SK-N-SH (cell line): ENCODE data around the gene SCYGR4. TPM values are rescaled to one million over a fixed set of nuclear protein-coding genes. Genes with fewer than 3 reads are reported as not detected.
A peak's percentile ranks its signal among the peaks of the same experiment; 100 is the strongest.

Source experiments
- CTCF ChIA-PET: fragments of 300-600, 350-600 bp; formaldehyde crosslinking; extraction: SDS; loops from one replicate; lab custom pipeline; 2021; lab: Yijun Ruan, JAX
- POLR2A ChIA-PET: fragments of 350-600 bp; sonication (Branson Sonifier 250); formaldehyde crosslinking; extraction: SDS; loops from one replicate; lab custom pipeline; 2020; ENCODE audit warnings: antibody characterized with exemption, inconsistent platforms; lab: Yijun Ruan, JAX
- DNase-seq: peaks from one replicate; pipeline ENCODE4 v3.0.0; 2012
- H2AFZ ChIP-seq: fragments of 200-600 bp; sonication (generic); 2 replicates; pipeline ENCODE4 v1.8.1; 2016; ENCODE audit warnings: antibody characterized with exemption, mild to moderate bottlenecking, low read depth
- H3F3A ChIP-seq: fragments of 200-600 bp; sonication (generic); replicated peaks from 2 replicates; pipeline ENCODE3; 2016; ENCODE audit warnings: antibody characterized with exemption, mild to moderate bottlenecking; ENCODE audit not compliant: insufficient read depth
- H3K27ac ChIP-seq, 2 experiments: fragments of 200-500 bp in 1 of 2; fragments of 200-600 bp in 1 of 2; sonication (Bioruptor generic) in 1 of 2; sonication (generic), shearing (Covaris generic) in 1 of 2; 2 replicates each; pipeline versions ENCODE4 v1.5.1 to v1.6.1; 2014 to 2016; ENCODE audit warnings: low read depth in 2 of 2, inconsistent platforms in 1 of 2, low read length in 1 of 2, mild to moderate bottlenecking in 1 of 2, mixed read lengths in 1 of 2
- H3K27me3 ChIP-seq: fragments of 200-600 bp; sonication (generic), shearing (Covaris generic); 2 replicates; pipeline ENCODE4 v1.6.1; 2016; ENCODE audit warnings: mixed run types; ENCODE audit not compliant: insufficient read depth
- H3K36me3 ChIP-seq, 2 experiments: fragments of 200-500 bp in 1 of 2; fragments of 200-600 bp in 1 of 2; sonication (Bioruptor generic) in 1 of 2; sonication (generic) in 1 of 2; replicated peaks in 1 of 2; 2 replicates each; pipeline versions ENCODE3 to v1.5.1; 2014 to 2016; ENCODE audit warnings: low read length in 1 of 2, mild to moderate bottlenecking in 1 of 2; ENCODE audit not compliant: insufficient read depth in 2 of 2, control insufficient read depth in 1 of 2
- H3K4me1 ChIP-seq, 2 experiments: fragments of 200-500 bp in 1 of 2; fragments of 200-600 bp in 1 of 2; sonication (Bioruptor generic) in 1 of 2; sonication (generic), shearing (Covaris generic) in 1 of 2; 2 replicates each; pipeline versions ENCODE4 v1.5.1 to v1.6.1; 2014 to 2016; ENCODE audit warnings: low read depth in 1 of 2, low read length in 1 of 2, mixed run types in 1 of 2; ENCODE audit not compliant: insufficient read depth in 2 of 2, control insufficient read depth in 1 of 2
- H3K4me2 ChIP-seq: fragments of 200-600 bp; sonication (generic), shearing (Covaris generic); 2 replicates; pipeline ENCODE4 v1.6.1; 2017; ENCODE audit warnings: mixed run types
- H3K4me3 ChIP-seq, 2 experiments: fragments of 200-500 bp in 1 of 2; fragments of 200-600 bp in 1 of 2; sonication (Bioruptor generic) in 1 of 2; sonication (generic), shearing (Covaris generic) in 1 of 2; 2 replicates each; pipeline versions ENCODE4 v1.5.1 to v1.8.1; 2014 to 2016; ENCODE audit warnings: low read depth in 2 of 2, inconsistent platforms in 1 of 2, low read length in 1 of 2, mild to moderate bottlenecking in 1 of 2, mixed read lengths in 1 of 2, moderate library complexity in 1 of 2
- H3K79me2 ChIP-seq: fragments of 200-600 bp; sonication (generic); 2 replicates; pipeline ENCODE4 v1.8.1; 2017; ENCODE audit warnings: mild to moderate bottlenecking; ENCODE audit not compliant: insufficient read depth
- H3K9ac ChIP-seq: fragments of 200-600 bp; sonication (generic); 2 replicates; pipeline ENCODE4 v1.6.1; 2017; ENCODE audit warnings: mixed run types
- H3K9me2 ChIP-seq: fragments of 200-600 bp; sonication (generic); 2 replicates; pipeline ENCODE4 v1.6.1; 2017; ENCODE audit warnings: mixed run types
- H3K9me3 ChIP-seq: fragments of 200-600 bp; sonication (generic); 2 replicates; pipeline ENCODE4 v1.6.1; 2017; ENCODE audit warnings: mixed run types, mild to moderate bottlenecking, moderate library complexity
- H4K20me1 ChIP-seq: fragments of 200-600 bp; sonication (generic); 2 replicates; pipeline ENCODE4 v1.6.1; 2017; ENCODE audit warnings: mild to moderate bottlenecking, mixed run types; ENCODE audit not compliant: insufficient read depth
- CHD2 ChIP-seq: fragments of 150-350 bp; IDR thresholded peaks from 2 replicates; pipeline ENCODE4 v1.6.1; 2018; ENCODE audit warnings: low read length; ENCODE audit not compliant: partially characterized antibody
- CTCF ChIP-seq: fragments of 200-600 bp; sonication (generic); IDR thresholded peaks from 2 replicates; pipeline ENCODE4 v1.6.1; 2017; ENCODE audit warnings: antibody characterized with exemption, mild to moderate bottlenecking, moderate library complexity
- EP300 ChIP-seq, 2 experiments: IDR thresholded peaks; 2 replicates each; pipeline versions ENCODE4 v1.4.0 to v1.6.1; 2012; ENCODE audit warnings: borderline replicate concordance in 1 of 2, low read depth in 1 of 2, low read length in 1 of 2
- FOSL2 ChIP-seq: IDR thresholded peaks from 2 replicates; pipeline ENCODE4 v1.4.0; 2012; ENCODE audit warnings: low read depth, mild to moderate bottlenecking, moderate library complexity, borderline replicate concordance
- FOXJ3 ChIP-seq: sonication (generic); formaldehyde crosslinking; IDR thresholded peaks from 2 replicates; pipeline ENCODE4 v1.5.1; 2020; ENCODE audit warnings: mild to moderate bottlenecking, missing genetic modification reagents
- GABPA ChIP-seq: IDR thresholded peaks from 2 replicates; pipeline ENCODE4 v1.4.0; 2012; ENCODE audit warnings: low read depth, mild to moderate bottlenecking
- JUND ChIP-seq: IDR thresholded peaks from 2 replicates; pipeline ENCODE4 v1.4.0; 2012
- MAX ChIP-seq: IDR thresholded peaks from 2 replicates; pipeline ENCODE4 v1.4.0; 2012; ENCODE audit warnings: low read depth
- PBX3 ChIP-seq: IDR thresholded peaks from 2 replicates; pipeline ENCODE4; 2012
- RCOR1 ChIP-seq: fragments of 150-350 bp; IDR thresholded peaks from 2 replicates; pipeline ENCODE4 v1.6.1; 2017; ENCODE audit warnings: antibody characterized with exemption, low read length
- RXRA ChIP-seq: IDR thresholded peaks from 2 replicates; pipeline ENCODE4 v1.4.0; 2012; ENCODE audit warnings: low read depth, mild to moderate bottlenecking, borderline replicate concordance
- TAF1 ChIP-seq: IDR thresholded peaks from 2 replicates; pipeline ENCODE4 v1.6.1; 2012; ENCODE audit warnings: low read depth, mild to moderate bottlenecking, low read length, moderate library complexity, borderline replicate concordance
- TCF12 ChIP-seq: IDR thresholded peaks from 2 replicates; pipeline ENCODE4 v1.4.0; 2012
- USF1 ChIP-seq: IDR thresholded peaks from 2 replicates; pipeline ENCODE4 v1.4.0; 2012; ENCODE audit warnings: low read depth, borderline replicate concordance
- ZBTB33 ChIP-seq: IDR thresholded peaks from 2 replicates; pipeline ENCODE4 v1.4.0; 2012; ENCODE audit warnings: low read depth, borderline replicate concordance
- WGBS: methylation state at CpG from one replicate; pipeline ENCODE4 v1.1.6; 2017; ENCODE audit warnings: low lambda C conversion rate; 5-methylcytosine and 5-hydroxymethylcytosine counted together
- polyA plus RNA-seq, 3 experiments: library from polyadenylated mRNA; depleted of rRNA; stranded (reverse); fragments of >200 nt; gene quantifications; 2 replicates each; pipeline ENCODE4 v1.2.3, GENCODE V29; 2012

SCYGR4 gene
- polyA plus RNA-seq, 1 of the 3 experiments (the other 2 are of a cell fraction) = not detected

- TF ChIP-seq ZBTB33 = no peak
- TF ChIP-seq CTCF = no peak
- no peak for TF ChIP-seq MAX
- no peak for TF ChIP-seq RCOR1
Measured at GRCh38 chr2:227653419-227653818, 36.1 kb downstream of the SCYGR4 start (continued).

- H3K4me2 ChIP-seq = no peak overlapping the region
- TF ChIP-seq TAF1 = no peak
- TF ChIP-seq CHD2 = no peak
- no peaks in the 10 kb centered on the region for H3F3A ChIP-seq
- DNase-seq = no peak
- POLR2A ChIA-PET = no interaction called here
- no peaks in the 10 kb centered on the region for H3K79me2 ChIP-seq
- H2AFZ ChIP-seq = no peak overlapping the region
- H3K4me3 ChIP-seq = no peak overlapping the region
- H3K4me1 ChIP-seq = no peaks in the 10 kb centered on the region
- no peak overlapping the region for H3K9ac ChIP-seq
- H3K27ac ChIP-seq = no peak overlapping the region
- no peaks in the 10 kb centered on the region for H3K9me3 ChIP-seq
- no peaks in the 10 kb centered on the region for H3K36me3 ChIP-seq
- WGBS = 45% methylated on average over 1 of the region's 1 CpG
- no peaks in the 10 kb centered on the region for H3K27me3 ChIP-seq
- H3K9me2 ChIP-seq = no peaks in the 10 kb centered on the region
- H4K20me1 ChIP-seq = no peaks in the 10 kb centered on the region
- CTCF ChIA-PET = interaction anchor here (1.5 kb wide), 1 partner anchor 175 kb away, joined by 4 read pairs; no protein-coding TSS in a partner anchor
Measured at GRCh38 chr2:227654426-227654825, 37.1 kb downstream of the SCYGR4 start.

GRCh38 chr2:227655454-227655853, 38.2 kb downstream of the SCYGR4 start:
- Histone ChIP-seq H3K9me2 (no peaks in the 10 kb centered on the region), H3K9me3 (no peaks in the 10 kb centered on the region), H3K27ac (no peak overlapping the region), H3K4me3 (no peak overlapping the region), H4K20me1 (no peaks in the 10 kb centered on the region), H3K36me3 (no peaks in the 10 kb centered on the region), H2AFZ (no peak overlapping the region), H3K9ac (no peak overlapping the region), H3K4me2 (no peak overlapping the region), H3K4me1 (no peaks in the 10 kb centered on the region), H3F3A (no peaks in the 10 kb centered on the region), H3K79me2 (no peaks in the 10 kb centered on the region), H3K27me3 (no peaks in the 10 kb centered on the region)
- ChIA-PET POLR2A (no interaction called here), CTCF (interaction anchor here (5.6 kb wide), 1 partner anchor 111 kb away, joined by 59 read pairs; no protein-coding TSS in a partner anchor)
- TF ChIP-seq RXRA = peak; percentile 92
- peak; percentile 37; the same call in 1 of the 2 replicates for TF ChIP-seq TCF12
- no peak for TF ChIP-seq GABPA
- no peak for TF ChIP-seq USF1
- peak; percentile 77 for TF ChIP-seq JUND
- TF ChIP-seq PBX3 = peak; percentile 21; the same call in 1 of the 2 replicates
- TF ChIP-seq ZBTB33 = no peak
- TF ChIP-seq EP300 (IDR thresholded peaks at IDR 0.05; ENCODE audit: borderline replicate concordance in 1 of 2, low read depth in 1 of 2, low read length in 1 of 2) = peak in 1 of 2 experiments; percentile 35; a peak in 1 of 4 replicates
- peak; percentile 93 for TF ChIP-seq FOSL2
- no peak for TF ChIP-seq FOXJ3
- no peak for DNase-seq
- 0% methylated on average over 1 of the region's 1 CpG for WGBS
